GM13977 (cell line): ENCODE results near the gene ASB6.
"Not testable (repeated sequence)": the region's sequence is repeated elsewhere in the genome, so short reads cannot be mapped to it uniquely, and the experiment has no call there.

Experiments used
- DNase-seq: peaks from one replicate; pipeline ENCODE4 v3.0.0; 2012; ENCODE audit warnings: low spot score
- in situ Hi-C: fragments of 300-500 bp; cut with MboI; formaldehyde crosslinking; loops from one replicate; pipeline ENCODE4 v1.12.0; 2022; ENCODE audit warnings: low sequenced_read_pairs, low pct_unique_long_range_greater_than_20kb, mixed read lengths, inconsistent platforms; ENCODE audit not compliant: unreplicated experiment
- TF ChIP-seq, protein P1 (sequence below): IDR thresholded peaks from 2 replicates; pipeline ENCODE4 v1.5.1; 2012; ENCODE audit warnings: mild to moderate bottlenecking, control low read depth; ENCODE audit not compliant: insufficient read depth; ENCODE audit errors: extremely low read depth, missing control alignments

Gene ASB6

DNA sequence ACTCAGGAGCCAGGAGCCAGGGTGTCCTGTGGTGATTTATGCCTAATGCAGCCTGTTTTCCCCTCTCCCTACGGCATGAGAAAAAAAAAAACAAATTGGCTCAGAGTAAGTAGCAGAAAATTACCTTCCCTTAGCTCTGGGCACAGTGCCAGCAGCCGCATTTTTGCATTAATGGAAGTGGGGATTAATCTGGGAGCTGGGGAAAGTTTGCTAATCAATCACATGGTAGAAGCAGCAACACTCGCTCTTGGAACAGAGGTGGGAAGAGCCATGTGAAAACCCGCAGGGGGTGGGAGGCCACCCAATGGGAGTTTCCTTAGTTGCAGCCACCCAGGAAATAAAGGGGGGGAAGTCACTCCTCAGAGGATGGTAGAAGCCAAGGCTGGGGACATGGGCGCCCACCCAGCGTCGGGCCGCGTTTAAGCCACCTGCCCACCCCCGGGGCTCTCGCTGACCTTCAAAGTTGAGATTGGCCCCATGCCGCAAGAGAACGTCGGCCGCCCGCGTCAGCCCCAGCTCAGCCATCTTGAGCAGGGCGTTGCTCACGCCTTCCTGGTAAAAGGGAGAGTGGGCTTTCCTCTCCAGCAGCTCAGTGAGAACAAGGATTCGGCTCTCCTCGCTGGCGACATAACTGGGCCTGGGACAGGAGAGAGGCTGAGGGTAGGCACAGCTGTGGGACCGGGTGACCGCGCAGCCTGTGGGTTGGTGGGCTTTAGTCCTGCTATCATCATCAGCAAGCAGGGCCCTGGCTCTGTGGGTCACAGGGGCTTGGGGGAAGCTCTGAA is 1.7 kb downstream of the ASB6 start:
- TF ChIP-seq, protein P1, sequence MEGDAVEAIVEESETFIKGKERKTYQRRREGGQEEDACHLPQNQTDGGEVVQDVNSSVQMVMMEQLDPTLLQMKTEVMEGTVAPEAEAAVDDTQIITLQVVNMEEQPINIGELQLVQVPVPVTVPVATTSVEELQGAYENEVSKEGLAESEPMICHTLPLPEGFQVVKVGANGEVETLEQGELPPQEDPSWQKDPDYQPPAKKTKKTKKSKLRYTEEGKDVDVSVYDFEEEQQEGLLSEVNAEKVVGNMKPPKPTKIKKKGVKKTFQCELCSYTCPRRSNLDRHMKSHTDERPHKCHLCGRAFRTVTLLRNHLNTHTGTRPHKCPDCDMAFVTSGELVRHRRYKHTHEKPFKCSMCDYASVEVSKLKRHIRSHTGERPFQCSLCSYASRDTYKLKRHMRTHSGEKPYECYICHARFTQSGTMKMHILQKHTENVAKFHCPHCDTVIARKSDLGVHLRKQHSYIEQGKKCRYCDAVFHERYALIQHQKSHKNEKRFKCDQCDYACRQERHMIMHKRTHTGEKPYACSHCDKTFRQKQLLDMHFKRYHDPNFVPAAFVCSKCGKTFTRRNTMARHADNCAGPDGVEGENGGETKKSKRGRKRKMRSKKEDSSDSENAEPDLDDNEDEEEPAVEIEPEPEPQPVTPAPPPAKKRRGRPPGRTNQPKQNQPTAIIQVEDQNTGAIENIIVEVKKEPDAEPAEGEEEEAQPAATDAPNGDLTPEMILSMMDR = no peak
- DNase-seq = no peak
- in situ Hi-C loops = no loop called here

DNA sequence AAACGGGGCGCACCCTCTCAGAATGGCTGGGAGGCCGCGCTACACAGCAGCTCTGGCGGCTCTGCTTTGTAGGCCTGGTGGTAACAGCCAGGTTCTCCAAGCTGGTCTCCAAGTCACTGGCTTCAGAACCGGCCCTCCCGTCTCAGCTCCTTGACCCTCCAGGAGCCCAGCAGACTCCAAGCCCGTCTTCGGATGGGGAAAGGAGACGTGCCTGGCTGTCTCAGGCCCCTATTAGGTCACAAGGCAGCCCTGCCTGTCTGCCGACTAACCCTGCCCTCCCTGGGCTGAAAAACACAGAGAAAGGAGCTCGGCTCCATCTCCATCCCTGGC is 2.2 kb downstream of the ASB6 start:
- in situ Hi-C loops = no loop called here
- TF ChIP-seq, protein P1 = no peak
- DNase-seq = no peak

DNA sequence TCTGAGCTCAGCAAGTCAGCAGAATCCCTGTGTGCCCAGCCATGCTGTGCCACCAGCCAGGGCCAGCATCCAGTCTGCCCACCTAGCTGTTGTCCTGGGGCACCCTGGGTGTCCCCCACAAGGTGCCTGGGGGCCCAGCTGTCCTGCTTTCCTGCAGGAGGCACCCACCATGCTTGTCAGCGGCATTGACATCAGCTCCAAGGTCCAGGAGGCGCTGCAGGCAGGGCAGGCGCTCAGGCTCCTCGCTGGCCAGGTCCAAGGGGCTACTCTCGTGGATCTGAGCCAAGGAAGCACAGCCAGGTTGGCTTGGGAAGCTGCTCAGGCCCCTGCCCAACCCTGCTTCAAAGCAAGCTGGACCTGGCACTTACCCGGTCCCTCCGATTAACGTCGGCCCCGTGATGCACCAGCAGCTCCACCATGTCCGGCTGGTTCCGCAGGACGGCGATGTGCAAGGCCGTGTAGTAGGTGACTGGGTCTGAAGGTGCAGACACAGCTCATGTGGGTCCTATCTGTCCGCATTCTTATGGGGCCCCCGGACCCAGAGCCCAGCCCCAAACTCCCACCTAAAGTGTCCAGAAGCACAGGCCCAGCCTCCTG is 2.8 kb downstream of the ASB6 start:
- in situ Hi-C loops = no loop called here
- DNase-seq = no peak
- TF ChIP-seq, protein P1 = no peak

DNA sequence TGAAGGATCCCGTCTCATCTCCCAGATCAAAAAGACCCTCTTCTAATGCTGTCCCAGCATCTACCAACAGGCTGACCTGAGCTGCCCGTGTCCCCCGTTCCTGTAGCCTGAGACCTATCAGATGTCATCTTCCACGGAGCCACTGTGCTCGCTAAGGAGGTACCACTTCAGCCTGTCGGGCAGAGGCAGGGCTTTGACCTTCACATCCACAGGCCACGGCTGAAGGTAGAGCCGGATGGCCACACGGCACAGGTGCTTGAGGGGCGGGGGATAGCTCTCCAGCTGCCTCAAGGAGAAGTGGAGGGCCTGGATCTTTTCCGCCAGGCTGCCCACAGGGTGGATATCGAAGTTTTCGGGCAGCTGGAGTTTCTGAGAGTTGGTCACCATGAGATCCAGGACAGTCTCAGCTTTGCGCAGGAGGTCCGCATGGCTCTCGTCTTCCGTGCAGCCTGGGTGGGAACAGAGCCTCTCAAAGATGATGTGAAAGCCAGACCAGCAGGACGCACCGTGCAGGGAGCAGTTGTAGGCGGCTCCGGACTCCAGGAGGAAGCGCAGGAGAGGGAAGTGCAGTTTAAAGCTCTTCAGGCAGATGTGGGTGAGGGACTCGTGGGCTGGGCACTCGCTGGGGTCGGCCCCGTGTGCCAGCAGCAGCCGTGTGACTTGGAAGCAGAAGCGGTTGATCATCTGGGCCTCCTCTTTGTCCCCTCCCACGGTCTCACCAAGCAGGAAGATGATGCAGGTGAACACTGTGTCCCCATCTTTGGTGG is 4.1 kb downstream of the ASB6 start:
- in situ Hi-C loops = no loop called here
- no peak for DNase-seq
- TF ChIP-seq, protein P1 = no peak

DNA sequence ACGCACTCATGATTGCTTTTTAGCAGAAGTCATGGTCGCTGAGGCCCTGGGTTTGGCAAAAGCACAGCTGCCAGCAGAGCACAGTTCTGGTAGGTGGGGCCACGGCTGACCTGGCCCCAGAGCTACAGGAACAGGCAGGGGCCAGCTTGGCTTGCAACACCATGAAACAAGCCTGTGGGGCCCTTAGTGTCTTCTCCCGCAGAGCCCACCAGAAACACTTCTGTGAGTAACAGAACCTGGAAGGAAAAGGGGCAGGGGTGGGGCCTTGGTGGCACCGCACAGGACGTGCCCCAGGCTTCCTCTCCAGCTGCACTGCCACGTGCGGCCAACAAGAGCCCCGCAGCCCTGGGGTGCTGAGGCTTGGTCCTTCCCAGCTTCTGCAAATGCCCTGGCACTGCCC is 4.8 kb downstream of the ASB6 start:
- TF ChIP-seq, protein P1 = no peak
- in situ Hi-C loops = no loop called here
- DNase-seq = no peak

DNA sequence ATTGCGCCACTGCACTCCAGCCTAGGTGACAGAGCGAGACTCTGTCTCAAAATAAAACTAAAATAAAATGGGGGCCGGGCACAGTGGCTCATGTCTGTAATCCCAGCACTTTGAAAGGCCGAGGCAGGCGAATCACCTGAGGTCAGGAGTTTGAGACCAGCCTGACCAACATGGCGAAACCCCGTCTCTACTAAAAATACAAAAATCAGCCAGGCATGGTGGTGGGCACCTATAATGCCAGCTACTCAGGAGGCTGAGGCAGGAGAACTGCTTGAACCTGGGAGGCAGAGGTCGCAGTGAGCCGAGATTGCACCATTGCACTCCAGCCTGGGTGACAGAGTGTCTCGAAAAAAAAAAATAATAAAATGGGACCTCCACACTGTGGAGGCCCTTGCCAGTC is 5.6 kb downstream of the ASB6 start:
- DNase-seq, in situ Hi-C loops: not testable (repeated sequence)
